HEK293 (cell line): ENCODE results near the gene NUDT8.

Source experiments
- CTCF ChIA-PET: fragments of 350-600 bp; formaldehyde crosslinking; extraction: SDS; loops from one replicate; lab custom pipeline; 2021; ENCODE audit warnings: antibody characterized with exemption; lab: Yijun Ruan, JAX
- POLR2A ChIA-PET: fragments of 300-600 bp; formaldehyde crosslinking; extraction: SDS; loops from one replicate; lab custom pipeline; 2020; ENCODE audit warnings: antibody characterized with exemption, inconsistent platforms; lab: Yijun Ruan, JAX
- H3K27ac ChIP-seq: fragments of 200-500 bp; sonication (Bioruptor generic); 2 replicates; pipeline ENCODE4 v1.5.1; 2014; ENCODE audit warnings: low read depth, low read length, control low read depth, inconsistent platforms; ENCODE audit errors: extremely low read depth
- H3K36me3 ChIP-seq, 2 experiments: fragments of 200-500 bp in 1 of 2; sonication (Bioruptor generic) in 1 of 2; 1 replicate in 1 of 2; 2 replicates in 1 of 2; pipeline ENCODE4 v1.5.1; 2014 to 2017; ENCODE audit warnings: inconsistent platforms in 2 of 2, low read length in 2 of 2; ENCODE audit not compliant: control insufficient read depth in 2 of 2, insufficient read depth in 1 of 2
- H3K4me1 ChIP-seq: fragments of 200-500 bp; sonication (Bioruptor generic); 2 replicates; pipeline ENCODE4 v1.5.1; 2014; ENCODE audit warnings: mild to moderate bottlenecking, low read length, inconsistent platforms; ENCODE audit not compliant: control insufficient read depth, insufficient read depth
- H3K4me3 ChIP-seq: 2 replicates; pipeline ENCODE4 v1.5.1; 2011; ENCODE audit warnings: low read depth, mild to moderate bottlenecking, control low read depth, low read length, moderate library complexity
- H3K9me3 ChIP-seq: fragments of 200-500 bp; sonication (Bioruptor generic); 2 replicates; pipeline ENCODE4 v1.5.1; 2014; ENCODE audit warnings: low read depth, low read length, inconsistent platforms; ENCODE audit not compliant: control insufficient read depth, insufficient read depth
- KLF10 ChIP-seq: fragments of 450-650 bp; IDR thresholded peaks from 2 replicates; pipeline ENCODE4 v1.5.1; 2018; ENCODE audit warnings: missing biosample characterization, mild to moderate bottlenecking, missing genetic modification characterization
- PRDM1 ChIP-seq: fragments of 450-650 bp; formaldehyde crosslinking; IDR thresholded peaks from 2 replicates; pipeline ENCODE4; 2016; ENCODE audit warnings: missing biosample characterization, missing genetic modification characterization
- ZBTB20 ChIP-seq: fragments of 450-650 bp; formaldehyde crosslinking; IDR thresholded peaks from 2 replicates; pipeline ENCODE4 v1.5.1; 2016; ENCODE audit warnings: missing biosample characterization, missing genetic modification characterization
- ZNF184 ChIP-seq: fragments of 450-650 bp; IDR thresholded peaks from 2 replicates; pipeline ENCODE4 v1.5.1; 2018; ENCODE audit warnings: missing biosample characterization, mild to moderate bottlenecking, missing genetic modification characterization
- ZNF433 ChIP-seq: fragments of 450-650 bp; formaldehyde crosslinking; IDR thresholded peaks from 2 replicates; pipeline ENCODE4 v1.5.1; 2016; ENCODE audit warnings: missing biosample characterization, missing genetic modification characterization, low read depth
- ZNF501 ChIP-seq: fragments of 450-650 bp; formaldehyde crosslinking; IDR thresholded peaks from 2 replicates; pipeline ENCODE4 v1.5.1; 2016; ENCODE audit warnings: missing biosample characterization, missing genetic modification characterization
- ZNF677 ChIP-seq: fragments of 450-650 bp; IDR thresholded peaks from 2 replicates; pipeline ENCODE4 v1.5.0; 2018; ENCODE audit warnings: missing biosample characterization, mild to moderate bottlenecking, missing genetic modification characterization, moderate library complexity
- ZXDB ChIP-seq: fragments of 450-650 bp; formaldehyde crosslinking; IDR thresholded peaks from 2 replicates; pipeline ENCODE4 v1.5.1; 2016; ENCODE audit warnings: missing biosample characterization, missing genetic modification characterization
- TF ChIP-seq, protein P1 (sequence below): fragments of 450-650 bp; formaldehyde crosslinking; IDR thresholded peaks from 2 replicates; pipeline ENCODE4 v1.5.1; 2017; ENCODE audit warnings: missing biosample characterization, mild to moderate bottlenecking, missing genetic modification characterization, moderate library complexity
- TF ChIP-seq, protein P2 (sequence below): fragments of 450-650 bp; formaldehyde crosslinking; IDR thresholded peaks from 2 replicates; pipeline ENCODE4 v1.5.1; 2016; ENCODE audit warnings: missing biosample characterization, missing genetic modification characterization, borderline replicate concordance
- TF ChIP-seq, protein P3 (sequence below): fragments of 450-650 bp; formaldehyde crosslinking; IDR thresholded peaks from 2 replicates; pipeline ENCODE4 v1.5.1; 2016; ENCODE audit warnings: missing biosample characterization, missing genetic modification characterization, low read depth
- TF ChIP-seq, protein P4 (sequence below): fragments of 450-650 bp; formaldehyde crosslinking; IDR thresholded peaks from 2 replicates; pipeline ENCODE4 v1.5.1; 2016; ENCODE audit warnings: missing biosample characterization, missing genetic modification characterization

Gene NUDT8

DNA sequence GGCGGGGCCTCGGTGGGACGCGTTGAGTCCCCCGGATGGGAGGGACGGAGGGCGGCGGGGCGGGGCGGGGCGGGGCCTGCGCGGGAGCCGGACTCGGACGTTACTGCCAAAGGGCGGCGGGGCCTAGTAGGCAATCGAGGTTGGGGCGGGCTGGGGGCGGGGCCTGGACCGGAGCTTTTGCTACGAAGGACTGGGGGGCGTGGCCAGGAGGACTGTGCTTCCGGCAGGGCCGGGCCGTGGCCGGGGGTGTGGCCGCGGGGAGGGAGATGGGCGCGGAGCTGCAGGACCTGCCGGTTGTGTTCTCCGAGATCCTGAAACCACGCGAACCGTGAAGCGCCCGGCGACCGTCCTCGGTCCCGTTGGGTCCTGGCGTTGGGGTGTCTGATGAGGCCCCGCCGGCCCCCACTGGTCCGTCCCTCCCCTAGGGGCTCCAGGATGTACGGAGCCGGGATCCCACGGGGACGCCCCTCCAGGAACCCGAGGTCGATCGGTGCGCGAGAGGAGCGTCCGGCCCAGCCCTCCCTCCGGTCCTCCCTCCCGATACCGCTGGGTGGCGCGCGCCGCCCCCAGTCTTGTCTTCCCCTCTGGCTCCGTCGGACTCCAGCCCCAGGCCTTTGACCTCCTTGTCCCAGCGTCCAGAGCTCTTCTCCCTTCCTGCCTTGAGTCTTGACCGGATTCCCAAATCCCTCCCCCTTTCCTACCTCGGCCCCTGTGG lies 648 bp upstream of the NUDT8 start (continued):
- TF ChIP-seq, protein P1, sequence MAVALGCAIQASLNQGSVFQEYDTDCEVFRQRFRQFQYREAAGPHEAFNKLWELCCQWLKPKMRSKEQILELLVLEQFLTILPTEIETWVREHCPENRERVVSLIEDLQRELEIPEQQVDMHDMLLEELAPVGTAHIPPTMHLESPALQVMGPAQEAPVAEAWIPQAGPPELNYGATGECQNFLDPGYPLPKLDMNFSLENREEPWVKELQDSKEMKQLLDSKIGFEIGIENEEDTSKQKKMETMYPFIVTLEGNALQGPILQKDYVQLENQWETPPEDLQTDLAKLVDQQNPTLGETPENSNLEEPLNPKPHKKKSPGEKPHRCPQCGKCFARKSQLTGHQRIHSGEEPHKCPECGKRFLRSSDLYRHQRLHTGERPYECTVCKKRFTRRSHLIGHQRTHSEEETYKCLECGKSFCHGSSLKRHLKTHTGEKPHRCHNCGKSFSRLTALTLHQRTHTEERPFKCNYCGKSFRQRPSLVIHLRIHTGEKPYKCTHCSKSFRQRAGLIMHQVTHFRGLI = 0 out of 2 replicates have a peak, but pooled peaks have one; percentile 11
- TF ChIP-seq, protein P2, sequence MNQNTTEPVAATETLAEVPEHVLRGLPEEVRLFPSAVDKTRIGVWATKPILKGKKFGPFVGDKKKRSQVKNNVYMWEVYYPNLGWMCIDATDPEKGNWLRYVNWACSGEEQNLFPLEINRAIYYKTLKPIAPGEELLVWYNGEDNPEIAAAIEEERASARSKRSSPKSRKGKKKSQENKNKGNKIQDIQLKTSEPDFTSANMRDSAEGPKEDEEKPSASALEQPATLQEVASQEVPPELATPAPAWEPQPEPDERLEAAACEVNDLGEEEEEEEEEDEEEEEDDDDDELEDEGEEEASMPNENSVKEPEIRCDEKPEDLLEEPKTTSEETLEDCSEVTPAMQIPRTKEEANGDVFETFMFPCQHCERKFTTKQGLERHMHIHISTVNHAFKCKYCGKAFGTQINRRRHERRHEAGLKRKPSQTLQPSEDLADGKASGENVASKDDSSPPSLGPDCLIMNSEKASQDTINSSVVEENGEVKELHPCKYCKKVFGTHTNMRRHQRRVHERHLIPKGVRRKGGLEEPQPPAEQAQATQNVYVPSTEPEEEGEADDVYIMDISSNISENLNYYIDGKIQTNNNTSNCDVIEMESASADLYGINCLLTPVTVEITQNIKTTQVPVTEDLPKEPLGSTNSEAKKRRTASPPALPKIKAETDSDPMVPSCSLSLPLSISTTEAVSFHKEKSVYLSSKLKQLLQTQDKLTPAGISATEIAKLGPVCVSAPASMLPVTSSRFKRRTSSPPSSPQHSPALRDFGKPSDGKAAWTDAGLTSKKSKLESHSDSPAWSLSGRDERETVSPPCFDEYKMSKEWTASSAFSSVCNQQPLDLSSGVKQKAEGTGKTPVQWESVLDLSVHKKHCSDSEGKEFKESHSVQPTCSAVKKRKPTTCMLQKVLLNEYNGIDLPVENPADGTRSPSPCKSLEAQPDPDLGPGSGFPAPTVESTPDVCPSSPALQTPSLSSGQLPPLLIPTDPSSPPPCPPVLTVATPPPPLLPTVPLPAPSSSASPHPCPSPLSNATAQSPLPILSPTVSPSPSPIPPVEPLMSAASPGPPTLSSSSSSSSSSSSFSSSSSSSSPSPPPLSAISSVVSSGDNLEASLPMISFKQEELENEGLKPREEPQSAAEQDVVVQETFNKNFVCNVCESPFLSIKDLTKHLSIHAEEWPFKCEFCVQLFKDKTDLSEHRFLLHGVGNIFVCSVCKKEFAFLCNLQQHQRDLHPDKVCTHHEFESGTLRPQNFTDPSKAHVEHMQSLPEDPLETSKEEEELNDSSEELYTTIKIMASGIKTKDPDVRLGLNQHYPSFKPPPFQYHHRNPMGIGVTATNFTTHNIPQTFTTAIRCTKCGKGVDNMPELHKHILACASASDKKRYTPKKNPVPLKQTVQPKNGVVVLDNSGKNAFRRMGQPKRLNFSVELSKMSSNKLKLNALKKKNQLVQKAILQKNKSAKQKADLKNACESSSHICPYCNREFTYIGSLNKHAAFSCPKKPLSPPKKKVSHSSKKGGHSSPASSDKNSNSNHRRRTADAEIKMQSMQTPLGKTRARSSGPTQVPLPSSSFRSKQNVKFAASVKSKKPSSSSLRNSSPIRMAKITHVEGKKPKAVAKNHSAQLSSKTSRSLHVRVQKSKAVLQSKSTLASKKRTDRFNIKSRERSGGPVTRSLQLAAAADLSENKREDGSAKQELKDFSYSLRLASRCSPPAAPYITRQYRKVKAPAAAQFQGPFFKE (tag by site-specific recombination) = no peak
- TF ChIP-seq ZNF677 (tag by site-specific recombination) (no peak), ZNF433 (tag by site-specific recombination) (no peak)

DNA sequence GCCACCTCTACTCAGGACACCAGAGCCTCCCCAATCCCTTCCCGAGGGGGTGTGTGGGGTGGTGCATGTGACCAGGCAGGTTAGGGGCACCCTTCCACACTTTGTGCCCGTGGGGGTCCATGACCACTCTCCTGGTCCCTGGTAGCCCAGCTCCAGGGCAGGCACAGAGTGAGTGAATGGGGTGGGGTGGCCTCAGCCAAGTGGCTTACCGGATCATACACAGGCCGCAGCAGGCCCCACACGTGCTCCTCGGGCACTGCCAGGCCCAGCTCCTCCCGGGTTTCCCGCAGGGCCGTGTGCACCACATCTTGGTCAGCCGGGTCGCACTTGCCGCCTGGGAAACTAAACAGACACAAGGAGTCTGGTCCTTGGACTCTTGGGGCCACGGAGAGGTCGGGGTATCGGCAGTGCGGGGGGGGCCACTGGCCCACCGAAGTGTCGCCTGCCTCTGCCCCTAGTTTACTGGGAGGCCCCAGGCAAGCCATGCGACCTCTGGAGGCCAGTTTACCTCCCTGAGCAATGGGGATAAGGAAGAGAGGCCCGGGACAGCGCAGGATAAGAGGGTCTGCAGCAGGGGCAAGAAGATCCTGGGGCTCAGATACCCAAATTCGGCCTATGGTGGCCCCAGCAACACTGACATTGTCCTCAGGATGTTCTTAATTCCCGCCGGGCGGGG lies 889 bp downstream of the NUDT8 start:
- POLR2A ChIA-PET = interaction anchor here (1.0 to 1.2 kb wide), 2 partner anchors 11 to 227 kb away, joined by 3 read pairs; partner anchors contain the start of gene PPP1CA
- Histone ChIP-seq H3K4me1 (no peaks in the 10 kb centered on the region), H3K27ac (no peak overlapping the region), H3K36me3 (no peaks in the 10 kb centered on the region), H3K9me3 (no peaks in the 10 kb centered on the region), H3K4me3 (no peak overlapping the region)
- CTCF ChIA-PET = interaction anchor here (0.6 to 4.9 kb wide), 15 partner anchors 9 to 474 kb away, joined by 3 to 53 read pairs (median 4); partner anchors contain the start of gene GSTP1
- TF ChIP-seq, protein P3, sequence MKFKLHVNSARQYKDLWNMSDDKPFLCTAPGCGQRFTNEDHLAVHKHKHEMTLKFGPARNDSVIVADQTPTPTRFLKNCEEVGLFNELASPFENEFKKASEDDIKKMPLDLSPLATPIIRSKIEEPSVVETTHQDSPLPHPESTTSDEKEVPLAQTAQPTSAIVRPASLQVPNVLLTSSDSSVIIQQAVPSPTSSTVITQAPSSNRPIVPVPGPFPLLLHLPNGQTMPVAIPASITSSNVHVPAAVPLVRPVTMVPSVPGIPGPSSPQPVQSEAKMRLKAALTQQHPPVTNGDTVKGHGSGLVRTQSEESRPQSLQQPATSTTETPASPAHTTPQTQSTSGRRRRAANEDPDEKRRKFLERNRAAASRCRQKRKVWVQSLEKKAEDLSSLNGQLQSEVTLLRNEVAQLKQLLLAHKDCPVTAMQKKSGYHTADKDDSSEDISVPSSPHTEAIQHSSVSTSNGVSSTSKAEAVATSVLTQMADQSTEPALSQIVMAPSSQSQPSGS = no peak
- TF ChIP-seq ZXDB (tag by site-specific recombination) = no peak
- no peak for TF ChIP-seq PRDM1 (tag by site-specific recombination)
- TF ChIP-seq ZNF677 (tag by site-specific recombination) = no peak
- no peak for TF ChIP-seq ZBTB20
- TF ChIP-seq, protein P4, sequence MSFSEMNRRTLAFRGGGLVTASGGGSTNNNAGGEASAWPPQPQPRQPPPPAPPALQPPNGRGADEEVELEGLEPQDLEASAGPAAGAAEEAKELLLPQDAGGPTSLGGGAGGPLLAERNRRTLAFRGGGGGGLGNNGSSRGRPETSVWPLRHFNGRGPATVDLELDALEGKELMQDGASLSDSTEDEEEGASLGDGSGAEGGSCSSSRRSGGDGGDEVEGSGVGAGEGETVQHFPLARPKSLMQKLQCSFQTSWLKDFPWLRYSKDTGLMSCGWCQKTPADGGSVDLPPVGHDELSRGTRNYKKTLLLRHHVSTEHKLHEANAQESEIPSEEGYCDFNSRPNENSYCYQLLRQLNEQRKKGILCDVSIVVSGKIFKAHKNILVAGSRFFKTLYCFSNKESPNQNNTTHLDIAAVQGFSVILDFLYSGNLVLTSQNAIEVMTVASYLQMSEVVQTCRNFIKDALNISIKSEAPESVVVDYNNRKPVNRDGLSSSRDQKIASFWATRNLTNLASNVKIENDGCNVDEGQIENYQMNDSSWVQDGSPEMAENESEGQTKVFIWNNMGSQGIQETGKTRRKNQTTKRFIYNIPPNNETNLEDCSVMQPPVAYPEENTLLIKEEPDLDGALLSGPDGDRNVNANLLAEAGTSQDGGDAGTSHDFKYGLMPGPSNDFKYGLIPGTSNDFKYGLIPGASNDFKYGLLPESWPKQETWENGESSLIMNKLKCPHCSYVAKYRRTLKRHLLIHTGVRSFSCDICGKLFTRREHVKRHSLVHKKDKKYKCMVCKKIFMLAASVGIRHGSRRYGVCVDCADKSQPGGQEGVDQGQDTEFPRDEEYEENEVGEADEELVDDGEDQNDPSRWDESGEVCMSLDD = no peak
- TF ChIP-seq, protein P1 = no peak
- no peak for TF ChIP-seq ZNF501 (tag by site-specific recombination)
- no peak for TF ChIP-seq KLF10 (tag by site-specific recombination)
- TF ChIP-seq ZNF184 (tag by site-specific recombination) = no peak
